ENCODE measurements around the gene MRPS15. TPM values are rescaled to one million over a fixed set of nuclear protein-coding genes. Genes with fewer than 3 reads are reported as not detected.
"Not testable (repeated sequence)": the region's sequence is repeated elsewhere in the genome, so short reads cannot be mapped to it uniquely, and the experiment has no call there.

The MRPS15 gene
- 50.9 TPM for polyA plus RNA-seq (2012; ENCODE audit: insufficient read depth, insufficient read length, low read depth)

- no peak for TF ChIP-seq CTCF (IDR thresholded peaks at IDR 0.05; ENCODE audit: low read depth, low read length)
- Histone ChIP-seq H3K36me3 (peaks cover 8% of the 10 kb centered on the region), H3K4me1 (no peaks in the 10 kb centered on the region), H3K4me3 (ENCODE audit: low read depth, low read length) (peak within 1 kb of the TSS; percentile 86), H3K27me3 (no peaks in the 10 kb centered on the region), H3K9me3 (no peaks in the 10 kb centered on the region)
- peak; percentile 86 for DNase-seq
Observed at GRCh38 chr1:36463803-36464604, at the start of gene MRPS15. Gene MRPS15 (minus strand): TSS chr1:36464384. CDS start chr1:36464275, 109 bp downstream.

- DNase-seq = no peak
- H3K4me1 ChIP-seq = no peaks in the 10 kb centered on the region
Observed at GRCh38 chr1:36512842-36513241, 48.7 kb upstream of the MRPS15 start.

GRCh38 chr1:36511804-36512798, 47.9 kb upstream of the MRPS15 start:
- no peaks in the 10 kb centered on the region for H3K4me1 ChIP-seq
- no peak overlapping the region for H3K4me3 ChIP-seq (ENCODE audit: low read depth, low read length)
- no peaks in the 10 kb centered on the region for H3K27me3 ChIP-seq
- H3K36me3 ChIP-seq = no peaks in the 10 kb centered on the region
- no peak for TF ChIP-seq CTCF (IDR thresholded peaks at IDR 0.05; ENCODE audit: low read depth, low read length)
- H3K9me3 ChIP-seq = no peaks in the 10 kb centered on the region
- DNase-seq = no peak

More at GRCh38 chr1:36512842-36513241, 48.7 kb upstream of the MRPS15 start:
- no peak for TF ChIP-seq CTCF (IDR thresholded peaks at IDR 0.05; ENCODE audit: low read depth, low read length)
- Histone ChIP-seq H3K36me3 (no peaks in the 10 kb centered on the region), H3K27me3 (no peaks in the 10 kb centered on the region), H3K9me3 (no peaks in the 10 kb centered on the region), H3K4me3 (ENCODE audit: low read depth, low read length) (no peak overlapping the region)

- not testable (repeated sequence) for H3K36me3 ChIP-seq; H3K27me3 ChIP-seq; H3K4me3 ChIP-seq (ENCODE audit: low read depth, low read length); H3K4me1 ChIP-seq; H3K9me3 ChIP-seq; DNase-seq
Observed at GRCh38 chr1:36511220-36511619, 47.0 kb upstream of the MRPS15 start.

GRCh38 chr1:36510418-36510817, 46.2 kb upstream of the MRPS15 start:
- Histone ChIP-seq H3K4me3 (ENCODE audit: low read depth, low read length) (no peak overlapping the region), H3K9me3 (no peaks in the 10 kb centered on the region), H3K4me1 (no peaks in the 10 kb centered on the region), H3K36me3 (no peaks in the 10 kb centered on the region), H3K27me3 (no peaks in the 10 kb centered on the region)
- no peak for DNase-seq
- no peak for TF ChIP-seq CTCF (IDR thresholded peaks at IDR 0.05; ENCODE audit: low read depth, low read length)

- no peak for DNase-seq
- Histone ChIP-seq H3K4me1 (no peaks in the 10 kb centered on the region), H3K4me3 (ENCODE audit: low read depth, low read length) (no peak overlapping the region), H3K9me3 (no peaks in the 10 kb centered on the region), H3K36me3 (no peaks in the 10 kb centered on the region), H3K27me3 (no peaks in the 10 kb centered on the region)
- TF ChIP-seq CTCF (IDR thresholded peaks at IDR 0.05; ENCODE audit: low read depth, low read length) = no peak
Observed at GRCh38 chr1:36508257-36508656, 44.1 kb upstream of the MRPS15 start.
